ENCODE data around the gene CRYBB1.

Gene CRYBB1

GRCh38 chr22:26549902-26550497 is 67.8 kb downstream of the CRYBB1 start:
- DNase-seq, result no peak

Measured in NCI-H2171 (cell line).